ENCODE results near the gene VSIG10.

VSIG10 gene

DNA sequence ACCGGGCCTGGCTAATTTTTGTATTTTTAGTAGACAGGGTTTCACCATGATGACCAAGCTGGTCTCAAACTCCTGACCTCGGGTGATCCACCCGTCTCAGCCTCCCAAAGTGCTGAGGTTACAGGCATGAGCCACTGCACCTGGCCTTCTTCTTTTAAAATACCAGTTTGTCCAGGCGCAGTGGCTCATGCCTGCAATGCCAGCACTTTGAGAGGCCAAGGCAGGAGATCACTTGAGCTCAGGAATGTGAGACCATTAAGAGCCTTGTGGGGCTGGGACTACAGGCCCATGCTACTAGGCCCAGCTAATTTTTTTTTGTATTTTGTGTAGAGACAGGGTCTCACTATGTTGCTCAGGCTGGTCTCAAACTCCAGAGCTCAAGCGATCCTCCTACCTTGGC, 24.1 kb upstream of the VSIG10 start:
- TF ChIP-seq, protein P1, sequence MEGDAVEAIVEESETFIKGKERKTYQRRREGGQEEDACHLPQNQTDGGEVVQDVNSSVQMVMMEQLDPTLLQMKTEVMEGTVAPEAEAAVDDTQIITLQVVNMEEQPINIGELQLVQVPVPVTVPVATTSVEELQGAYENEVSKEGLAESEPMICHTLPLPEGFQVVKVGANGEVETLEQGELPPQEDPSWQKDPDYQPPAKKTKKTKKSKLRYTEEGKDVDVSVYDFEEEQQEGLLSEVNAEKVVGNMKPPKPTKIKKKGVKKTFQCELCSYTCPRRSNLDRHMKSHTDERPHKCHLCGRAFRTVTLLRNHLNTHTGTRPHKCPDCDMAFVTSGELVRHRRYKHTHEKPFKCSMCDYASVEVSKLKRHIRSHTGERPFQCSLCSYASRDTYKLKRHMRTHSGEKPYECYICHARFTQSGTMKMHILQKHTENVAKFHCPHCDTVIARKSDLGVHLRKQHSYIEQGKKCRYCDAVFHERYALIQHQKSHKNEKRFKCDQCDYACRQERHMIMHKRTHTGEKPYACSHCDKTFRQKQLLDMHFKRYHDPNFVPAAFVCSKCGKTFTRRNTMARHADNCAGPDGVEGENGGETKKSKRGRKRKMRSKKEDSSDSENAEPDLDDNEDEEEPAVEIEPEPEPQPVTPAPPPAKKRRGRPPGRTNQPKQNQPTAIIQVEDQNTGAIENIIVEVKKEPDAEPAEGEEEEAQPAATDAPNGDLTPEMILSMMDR (IDR thresholded peaks at IDR 0.05; ENCODE audit: insufficient read depth, low read length, missing control alignments), result no peak
- no peak for DNase-seq (ENCODE audit: low read depth, low spot score)
- ChIA-PET CTCF (no interaction called here), POLR2A (no interaction called here)
- no peak overlapping the region for H3K4me3 ChIP-seq (ENCODE audit: low read depth, low read length)

- no peak overlapping the region for H3K4me3 ChIP-seq (ENCODE audit: low read depth, low read length)
- no peak for DNase-seq (ENCODE audit: low read depth, low spot score)
- POLR2A ChIA-PET, result no interaction called here
- CTCF ChIA-PET, result interaction anchor here (6.7 kb wide), 1 partner anchor 251 kb away, joined by 45 read pairs; the partner anchor contains the start of gene SUDS3
- TF ChIP-seq, protein P1 (IDR thresholded peaks at IDR 0.05; ENCODE audit: insufficient read depth, low read length, missing control alignments), result no peak
Observed at GRCh38 chr12:118126119-118126757, 22.4 kb upstream of the VSIG10 start.

GRCh38 chr12:118125743-118126118, 21.9 kb upstream of the VSIG10 start:
- TF ChIP-seq, protein P1 (IDR thresholded peaks at IDR 0.05; ENCODE audit: insufficient read depth, low read length, missing control alignments), result no peak
- DNase-seq (ENCODE audit: low read depth, low spot score), result no peak
- no peak overlapping the region for H3K4me3 ChIP-seq (ENCODE audit: low read depth, low read length)
- CTCF ChIA-PET, result interaction anchor here (6.7 kb wide), 1 partner anchor 251 kb away, joined by 45 read pairs; the partner anchor contains the start of gene SUDS3
- POLR2A ChIA-PET, result no interaction called here

DNA sequence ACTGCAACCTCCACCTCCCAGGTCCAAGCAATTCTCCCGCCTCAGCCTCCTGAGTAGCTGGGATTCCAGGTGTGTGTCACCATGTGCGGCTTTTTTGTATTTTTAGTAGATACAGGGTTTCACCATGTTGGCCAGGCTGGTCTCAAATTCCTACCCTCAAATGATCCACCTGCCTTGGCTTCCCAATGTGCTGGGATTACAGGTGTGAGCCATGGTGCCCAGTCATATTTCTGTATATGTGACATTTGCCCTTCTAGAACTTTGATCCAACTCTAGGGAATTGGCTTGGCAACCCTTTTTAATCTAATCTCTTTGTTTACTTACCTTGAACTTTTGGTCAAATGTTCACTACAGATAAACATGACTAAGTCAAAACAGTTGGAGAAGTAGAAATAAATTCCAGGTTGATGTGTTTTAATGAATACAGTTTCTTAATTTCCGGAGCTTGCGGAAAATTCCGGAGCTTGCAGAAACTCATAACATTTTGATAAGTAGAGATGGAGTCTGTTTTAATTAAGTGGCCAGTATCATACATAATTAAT, 20.6 kb upstream of the VSIG10 start:
- TF ChIP-seq, protein P1 (IDR thresholded peaks at IDR 0.05; ENCODE audit: insufficient read depth, low read length, missing control alignments), result no peak
- ChIA-PET POLR2A (no interaction called here), CTCF (interaction anchor here (0.8 to 6.7 kb wide), 2 partner anchors 252 to 254 kb away, joined by 3 to 45 read pairs; partner anchors contain the start of gene SUDS3)
- DNase-seq (ENCODE audit: low read depth, low spot score), result no peak
- H3K4me3 ChIP-seq (ENCODE audit: low read depth, low read length), result no peak overlapping the region

DNA sequence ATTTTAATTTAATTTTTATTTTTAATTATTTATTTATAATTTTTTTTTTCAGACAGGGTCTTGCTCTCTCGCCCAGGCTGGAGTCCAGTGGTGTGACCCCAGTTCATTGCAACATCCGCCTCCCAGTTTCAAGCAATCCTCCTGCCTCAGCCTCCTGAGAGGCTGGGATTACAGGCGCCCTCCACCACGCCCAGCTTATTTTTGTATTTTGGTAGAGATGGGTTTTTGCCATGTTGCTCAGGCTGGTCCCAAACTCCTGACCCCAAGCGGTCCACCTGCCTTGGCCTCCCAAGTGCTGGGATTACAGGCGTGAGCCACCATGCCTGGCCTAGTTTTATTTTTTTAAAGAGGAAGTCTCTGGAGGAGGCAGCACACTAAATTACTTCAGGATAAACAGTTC, 18.5 kb upstream of the VSIG10 start:
- TF ChIP-seq, protein P1 (IDR thresholded peaks at IDR 0.05; ENCODE audit: insufficient read depth, low read length, missing control alignments), result no peak
- no peak overlapping the region for H3K4me3 ChIP-seq (ENCODE audit: low read depth, low read length)
- ChIA-PET CTCF (interaction anchor here (1.3 to 6.7 kb wide), 6 partner anchors 11 to 255 kb away, joined by 5 to 45 read pairs (median 12); partner anchors contain the start of genes PEBP1 and SUDS3), POLR2A (no interaction called here)
- no peak for DNase-seq (ENCODE audit: low read depth, low spot score)

GRCh38 chr12:118120579-118121363, 17.0 kb upstream of the VSIG10 start:
- ChIA-PET CTCF (interaction anchor here (0.5 to 6.7 kb wide), 25 partner anchors 8 to 1424 kb away, joined by 3 to 45 read pairs (median 4); partner anchors contain the start of genes PEBP1, SUDS3 and TAOK3), POLR2A (no interaction called here)
- DNase-seq (ENCODE audit: low read depth, low spot score), result no peak
- no peak overlapping the region for H3K4me3 ChIP-seq (ENCODE audit: low read depth, low read length)
- TF ChIP-seq, protein P1 (IDR thresholded peaks at IDR 0.05; ENCODE audit: insufficient read depth, low read length, missing control alignments), result peak; percentile 80

Data from AG04449 (cell line).